HG03039 (cell line): Measurements from ENCODE around the gene ATP5F1D.

Source experiments
- ATAC-seq: cut with Tn5 transposase; IDR thresholded peaks from one replicate; pipeline ENCODE4 v1.9.1; 2021; ENCODE audit warnings: mild to moderate bottlenecking, moderate library complexity; ENCODE audit not compliant: unreplicated experiment

ATP5F1D gene

GRCh38 chr19:1290196-1290702 lies 48.7 kb downstream of the ATP5F1D start:
- ATAC-seq: no peak

GRCh38 chr19:1290703-1291651 lies 49.4 kb downstream of the ATP5F1D start:
- ATAC-seq: no peak

- ATAC-seq: no peak
Observed at GRCh38 chr19:1291761-1292418, 50.3 kb downstream of the ATP5F1D start.

DNA sequence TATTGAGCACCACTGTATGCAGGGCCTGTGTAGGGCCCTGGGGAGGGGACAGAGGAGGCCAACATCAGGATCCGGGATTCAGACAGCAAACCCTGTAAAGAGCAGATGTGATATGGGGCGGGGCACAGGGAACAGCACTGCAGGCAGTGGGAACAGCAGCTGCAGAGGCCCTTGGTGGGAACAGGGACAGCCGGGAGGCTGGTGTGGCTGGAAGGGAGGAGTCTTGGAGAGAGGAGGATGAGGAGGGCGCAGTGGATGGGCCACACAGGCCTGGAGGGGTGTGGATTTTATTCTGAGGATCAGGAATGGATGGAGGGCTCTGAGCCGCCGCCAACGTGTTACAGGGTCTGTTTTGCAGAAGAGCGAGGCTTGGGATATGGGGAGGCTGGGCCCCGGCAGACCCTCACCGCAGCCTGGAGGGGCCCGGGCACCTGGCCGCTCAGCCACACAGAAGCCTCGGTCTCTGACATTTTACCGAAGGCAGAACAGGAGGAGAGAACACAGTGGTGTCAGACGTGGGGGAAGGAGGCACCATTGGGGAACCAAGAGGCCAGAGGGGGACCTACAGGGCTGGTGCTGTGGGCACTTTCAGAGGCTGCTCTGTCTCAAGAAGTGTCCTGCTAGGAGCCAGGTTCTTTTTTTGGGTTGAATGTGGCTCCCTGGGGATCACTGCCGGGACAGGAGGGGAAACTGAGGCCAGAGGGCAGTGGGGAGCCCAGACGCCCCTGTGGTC lies 51.0 kb downstream of the ATP5F1D start:
- ATAC-seq: no peak

- ATAC-seq: no peak
Observed at GRCh38 chr19:1293782-1294604, 52.4 kb downstream of the ATP5F1D start.
